Trophoblast cell (in vitro differentiated cells and primary cell): ENCODE data around the gene CTDP1.

Experiments
- DNase-seq, 2 donors: peaks; one replicate each; pipeline ENCODE4 v3.0.0-alpha.2; 2016
- H2AFZ ChIP-seq: 2 replicates; pipeline ENCODE4 v1.6.1; 2013; ENCODE audit warnings: low read length, moderate library complexity, mild to moderate bottlenecking; ENCODE audit not compliant: insufficient read depth, poor library complexity
- H2AK5ac ChIP-seq: 2 replicates; pipeline ENCODE4 v1.6.1; 2013; ENCODE audit warnings: mild to moderate bottlenecking, low read length
- H2BK120ac ChIP-seq: 2 replicates; pipeline ENCODE4 v1.6.1; 2013; ENCODE audit warnings: low read length, mild to moderate bottlenecking, moderate library complexity; ENCODE audit not compliant: insufficient read depth, poor library complexity
- H2BK12ac ChIP-seq: 2 replicates; pipeline ENCODE4 v1.6.1; 2013; ENCODE audit warnings: mild to moderate bottlenecking, low read length, moderate library complexity
- H2BK5ac ChIP-seq: 2 replicates; pipeline ENCODE4 v1.6.1; 2013; ENCODE audit warnings: low read length, low read depth, moderate library complexity, mild to moderate bottlenecking; ENCODE audit not compliant: poor library complexity
- H3K14ac ChIP-seq: 2 replicates; pipeline ENCODE4 v1.6.1; 2013; ENCODE audit warnings: mild to moderate bottlenecking, low read length
- H3K18ac ChIP-seq: 2 replicates; pipeline ENCODE4 v1.6.1; 2013; ENCODE audit warnings: mild to moderate bottlenecking, low read length
- H3K23ac ChIP-seq: 2 replicates; pipeline ENCODE4 v1.6.1; 2013; ENCODE audit warnings: low read length
- H3K27ac ChIP-seq: 2 replicates; pipeline ENCODE4 v1.5.1; 2013; ENCODE audit warnings: low read depth, mild to moderate bottlenecking, inconsistent platforms, low read length, moderate library complexity
- H3K27me3 ChIP-seq: 2 replicates; pipeline ENCODE4 v1.6.1; 2013; ENCODE audit warnings: inconsistent platforms, mild to moderate bottlenecking, low read length, moderate library complexity; ENCODE audit not compliant: insufficient read depth
- H3K36me3 ChIP-seq, 2 experiments: 1 replicate in 1 of 2; 2 replicates in 1 of 2; pipeline ENCODE4 v1.6.1; 2013; ENCODE audit warnings: low read length in 2 of 2, mild to moderate bottlenecking in 2 of 2, moderate library complexity in 1 of 2; ENCODE audit not compliant: insufficient read depth in 2 of 2, control insufficient read depth in 1 of 2
- H3K4ac ChIP-seq: 2 replicates; pipeline ENCODE4 v1.6.1; 2013; ENCODE audit warnings: low read depth, mild to moderate bottlenecking, low read length, moderate library complexity
- H3K4me1 ChIP-seq, 2 experiments: 1 replicate in 1 of 2; 2 replicates in 1 of 2; pipeline ENCODE4 v1.6.1; 2013; ENCODE audit warnings: low read length in 2 of 2, mild to moderate bottlenecking in 2 of 2, moderate library complexity in 1 of 2; ENCODE audit not compliant: insufficient read depth in 2 of 2, control insufficient read depth in 1 of 2
- H3K4me2 ChIP-seq: 2 replicates; pipeline ENCODE4 v1.6.1; 2013; ENCODE audit warnings: inconsistent platforms, mild to moderate bottlenecking, low read length, moderate library complexity
- H3K4me3 ChIP-seq: 2 replicates; pipeline ENCODE4 v1.5.1; 2013; ENCODE audit warnings: mild to moderate bottlenecking, low read depth, low read length, inconsistent platforms
- H3K79me1 ChIP-seq: one replicate; pipeline ENCODE4 v1.6.1; 2013; ENCODE audit warnings: low read length
- H3K79me2 ChIP-seq: 2 replicates; pipeline ENCODE4 v1.6.1; 2013; ENCODE audit warnings: low read length, mild to moderate bottlenecking; ENCODE audit not compliant: control insufficient read depth, insufficient read depth, poor library complexity
- H3K9ac ChIP-seq: 2 replicates; pipeline ENCODE4 v1.6.1; 2013; ENCODE audit warnings: mild to moderate bottlenecking, low read length
- H3K9me3 ChIP-seq: 2 replicates; pipeline ENCODE4 v1.6.1; 2013; ENCODE audit warnings: low read depth, mild to moderate bottlenecking, control low read depth, inconsistent platforms, low read length; ENCODE audit not compliant: insufficient read depth
- H4K12ac ChIP-seq: 2 replicates; pipeline ENCODE4 v1.6.1; 2013; ENCODE audit warnings: low read depth, mild to moderate bottlenecking, low read length, moderate library complexity
- H4K8ac ChIP-seq: 2 replicates; pipeline ENCODE4 v1.6.1; 2013; ENCODE audit warnings: low read depth, mild to moderate bottlenecking, low read length, moderate library complexity
- H4K91ac ChIP-seq: one replicate; pipeline ENCODE4 v1.6.1; 2013; ENCODE audit warnings: low read depth, mild to moderate bottlenecking, low read length, moderate library complexity
- WGBS: extraction: QIAGEN DNeasy Blood & Tissue Kit; methylation state at CpG from one replicate; pipeline ENCODE4 v1.1.7; 2013; ENCODE audit warnings: missing lambda C conversion rate; ENCODE audit not compliant: insufficient read length, insufficient coverage; ENCODE audit errors: extremely low coverage; 5-methylcytosine and 5-hydroxymethylcytosine counted together

Gene CTDP1

DNA sequence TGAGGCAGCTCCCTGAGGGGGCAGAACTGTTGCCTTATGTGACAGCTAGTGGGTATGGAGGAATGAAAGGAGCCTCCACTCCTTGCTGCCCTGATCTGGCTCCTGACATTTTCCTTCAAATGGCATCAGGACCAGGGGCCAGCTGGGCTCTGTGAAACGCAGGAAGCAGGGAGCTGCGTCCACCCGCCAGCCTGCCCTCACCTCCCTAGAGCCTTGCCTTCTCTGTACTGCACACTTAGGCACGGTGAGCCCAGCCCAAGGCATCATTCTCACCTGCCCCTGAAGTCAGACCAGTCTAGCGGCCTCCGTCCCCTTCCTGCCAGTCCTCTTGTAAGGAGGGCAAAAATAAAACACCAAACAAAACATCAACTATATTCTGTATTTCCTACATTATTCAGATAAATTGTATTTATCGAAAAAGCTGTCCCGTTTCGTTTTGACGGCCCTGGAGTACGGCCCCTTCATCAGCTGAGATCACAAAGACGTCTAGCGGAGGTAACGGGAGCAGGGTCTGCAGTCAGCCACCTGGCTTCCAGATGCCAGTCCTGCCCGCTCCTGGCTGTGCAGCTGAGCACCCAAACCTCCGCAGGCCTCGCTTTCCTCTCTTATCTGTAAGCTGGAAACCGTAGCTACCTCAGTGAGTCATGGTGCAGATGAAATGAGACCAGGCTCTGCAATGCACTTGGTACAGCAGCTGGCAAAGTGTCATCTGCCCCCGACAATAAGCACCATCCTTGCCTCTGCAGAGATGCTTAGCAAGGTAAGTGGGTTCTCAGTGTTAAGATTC is 6.9 kb upstream of the CTDP1 start:
- H2BK120ac ChIP-seq: no peak overlapping the region
- H3K9me3 ChIP-seq: no peaks in the 10 kb centered on the region
- no peak for DNase-seq
- H3K4ac ChIP-seq: no peak overlapping the region
- H3K4me2 ChIP-seq: no peak overlapping the region
- H3K14ac ChIP-seq: no peak overlapping the region
- WGBS: no CpG with 5 or more reads among the region's 19 CpGs
- no peaks in the 10 kb centered on the region for H3K4me1 ChIP-seq
- no peak overlapping the region for H3K18ac ChIP-seq
- no peak overlapping the region for H4K12ac ChIP-seq
- no peaks in the 10 kb centered on the region for H3K79me1 ChIP-seq
- no peak overlapping the region for H3K4me3 ChIP-seq
- H3K79me2 ChIP-seq: no peaks in the 10 kb centered on the region
- H2AK5ac ChIP-seq: no peak overlapping the region
- no peak overlapping the region for H3K23ac ChIP-seq
- H4K91ac ChIP-seq: no peak overlapping the region
- no peak overlapping the region for H2BK12ac ChIP-seq
- H3K36me3 ChIP-seq: peaks cover 0 to 2% of the 10 kb centered on the region in 2 experiments
- no peak overlapping the region for H4K8ac ChIP-seq
- H3K27ac ChIP-seq: no peak overlapping the region
- no peak overlapping the region for H2BK5ac ChIP-seq
- H3K9ac ChIP-seq: no peak overlapping the region
- H2AFZ ChIP-seq: no peak overlapping the region
- H3K27me3 ChIP-seq: no peaks in the 10 kb centered on the region

DNA sequence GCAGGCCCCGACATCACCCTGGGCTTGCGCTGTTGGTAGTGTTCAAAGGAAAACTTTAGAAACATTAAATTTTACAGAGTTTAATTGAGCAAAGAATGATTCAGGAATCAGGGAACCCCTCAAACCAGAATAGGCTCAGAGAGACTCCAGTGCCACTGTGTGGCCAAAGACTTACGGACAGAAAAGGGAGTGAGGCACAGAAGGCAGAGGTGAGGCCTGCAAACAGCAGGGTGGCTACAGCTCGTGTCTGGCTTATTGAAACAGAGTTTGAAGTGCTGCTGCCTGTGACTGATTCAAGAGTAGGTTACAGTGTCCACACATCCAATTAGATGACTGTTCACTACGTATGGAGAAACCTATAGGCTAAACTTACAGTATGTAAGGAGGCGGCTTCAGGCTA is 2.4 kb upstream of the CTDP1 start:
- no peak overlapping the region for H2BK5ac ChIP-seq
- peaks cover 3 to 7% of the 10 kb centered on the region in 2 experiments for H3K36me3 ChIP-seq
- no peak overlapping the region for H4K8ac ChIP-seq
- H4K91ac ChIP-seq: no peak overlapping the region
- no peak overlapping the region for H3K4ac ChIP-seq
- H3K4me3 ChIP-seq: no peak overlapping the region
- no peaks in the 10 kb centered on the region for H3K27me3 ChIP-seq
- H3K4me2 ChIP-seq: no peak overlapping the region
- H3K23ac ChIP-seq: no peak overlapping the region
- DNase-seq: no peak
- H2AFZ ChIP-seq: no peak overlapping the region
- no peak overlapping the region for H4K12ac ChIP-seq
- no peak overlapping the region for H2AK5ac ChIP-seq
- peaks cover 10% of the 10 kb centered on the region for H3K79me1 ChIP-seq
- H3K9ac ChIP-seq: peak overlapping the region; percentile 5
- H2BK12ac ChIP-seq: no peak overlapping the region
- no peak overlapping the region for H3K14ac ChIP-seq
- H3K9me3 ChIP-seq: no peaks in the 10 kb centered on the region
- no peak overlapping the region for H3K18ac ChIP-seq
- peaks cover 7 to 8% of the 10 kb centered on the region in 2 experiments for H3K4me1 ChIP-seq
- H3K27ac ChIP-seq: no peak overlapping the region
- no peak overlapping the region for H2BK120ac ChIP-seq
- WGBS: no CpG with 5 or more reads among the region's 6 CpGs
- peaks cover 25% of the 10 kb centered on the region for H3K79me2 ChIP-seq

- no peak overlapping the region for H4K12ac ChIP-seq
Measured at GRCh38 chr18:79677840-79678239, 1.8 kb upstream of the CTDP1 start.

GRCh38 chr18:79678665-79679551 is 695 bp upstream of the CTDP1 start:
- Histone ChIP-seq H3K4ac (peak overlapping the region; percentile 31), H2BK120ac (peak overlapping the region; percentile 93), H3K36me3 (peaks cover 9 to 11% of the 10 kb centered on the region in 2 experiments), H3K27ac (peak overlapping the region; percentile 89), H4K12ac (peak overlapping the region; percentile 86), H3K23ac (no peak overlapping the region), H2BK5ac (peak overlapping the region; percentile 97), H3K14ac (peak overlapping the region; percentile 89), H3K4me2 (peak overlapping the region; percentile 76), H2BK12ac (no peak overlapping the region), H3K27me3 (no peaks in the 10 kb centered on the region), H3K18ac (peak overlapping the region; percentile 83), H4K91ac (peak overlapping the region; percentile 98), H3K9ac (peak overlapping the region; percentile 98), H3K4me1 (peaks cover 7 to 8% of the 10 kb centered on the region in 2 experiments), H3K4me3 (peak overlapping the region; percentile 98), H3K79me1 (peaks cover 10% of the 10 kb centered on the region), H2AFZ (peak overlapping the region; percentile 92), H3K79me2 (peaks cover 33% of the 10 kb centered on the region), H3K9me3 (no peaks in the 10 kb centered on the region), H2AK5ac (no peak overlapping the region), H4K8ac (peak overlapping the region; percentile 94)
- no CpG with 5 or more reads among the region's 77 CpGs for WGBS
- peak; percentile 99 to 100 for DNase-seq

More at GRCh38 chr18:79677840-79678239, 1.8 kb upstream of the CTDP1 start:
- Histone ChIP-seq H4K91ac (no peak overlapping the region), H3K4me1 (peaks cover 7 to 8% of the 10 kb centered on the region in 2 experiments), H2BK12ac (no peak overlapping the region), H4K8ac (no peak overlapping the region), H3K27ac (no peak overlapping the region), H3K9ac (no peak overlapping the region), H3K9me3 (no peaks in the 10 kb centered on the region), H2BK5ac (no peak overlapping the region), H3K36me3 (peaks cover 7 to 11% of the 10 kb centered on the region in 2 experiments), H3K4me2 (no peak overlapping the region), H3K14ac (no peak overlapping the region), H3K18ac (no peak overlapping the region), H3K27me3 (no peaks in the 10 kb centered on the region), H2AFZ (no peak overlapping the region), H3K79me1 (peaks cover 10% of the 10 kb centered on the region), H3K23ac (no peak overlapping the region), H2BK120ac (no peak overlapping the region), H3K4ac (no peak overlapping the region), H2AK5ac (no peak overlapping the region), H3K79me2 (peaks cover 29% of the 10 kb centered on the region), H3K4me3 (no peak overlapping the region)
- no peak for DNase-seq
- WGBS: no CpG with 5 or more reads among the region's 9 CpGs
